GM23338 (cell line): ENCODE data around the gene ABL1.

ENCODE experiments used
- CREB1 ChIP-seq: fragments of 250-450 bp; sonication (Bioruptor Pico); IDR thresholded peaks from 2 replicates; pipeline ENCODE4 v1.5.0; 2020; ENCODE audit warnings: low read depth, mild to moderate bottlenecking, moderate library complexity
- EZH2 ChIP-seq: fragments of 200-600 bp; sonication (generic); IDR thresholded peaks from one replicate; pipeline ENCODE4 v1.8.0; 2017; ENCODE audit warnings: antibody characterized with exemption, mild to moderate bottlenecking, low read depth; ENCODE audit not compliant: unreplicated experiment
- EZH2phosphoT487 ChIP-seq: fragments of 200-600 bp; sonication (generic); IDR thresholded peaks from one replicate; pipeline ENCODE4 v1.8.1; 2018; ENCODE audit warnings: antibody characterized with exemption; ENCODE audit not compliant: unreplicated experiment
- JUNB ChIP-seq: IDR thresholded peaks from one replicate; pipeline ENCODE4 v1.6.1; 2016; ENCODE audit warnings: antibody characterized with exemption; ENCODE audit not compliant: unreplicated experiment
- NANOG ChIP-seq: IDR thresholded peaks from 2 replicates; pipeline ENCODE4 v1.6.1; 2016; ENCODE audit warnings: antibody characterized with exemption, borderline replicate concordance
- POLR2AphosphoS5 ChIP-seq: IDR thresholded peaks from 2 replicates; pipeline ENCODE4 v1.6.1; 2016; ENCODE audit warnings: antibody characterized with exemption, low read depth
- STAT1 ChIP-seq: IDR thresholded peaks from one replicate; pipeline ENCODE4 v1.6.1; 2016; ENCODE audit warnings: antibody characterized with exemption; ENCODE audit not compliant: unreplicated experiment
- ZNF114 ChIP-seq: fragments of 250-450 bp; sonication (Bioruptor Pico); IDR thresholded peaks from 2 replicates; pipeline ENCODE4 v1.5.0; 2020; ENCODE audit warnings: mild to moderate bottlenecking, moderate library complexity
- ZNF331 ChIP-seq: fragments of 250-450 bp; sonication (Bioruptor Pico); IDR thresholded peaks from 2 replicates; pipeline ENCODE4 v1.5.0; 2020; ENCODE audit warnings: low read depth, mild to moderate bottlenecking, moderate library complexity
- TF ChIP-seq, protein P1 (sequence below), 2 experiments: fragments of 200-600 bp in 1 of 2; sonication (generic) in 1 of 2; conservative IDR thresholded peaks; 2 replicates each; pipeline versions ENCODE4 v1.5.1 to v1.6.1; 2016 to 2017; ENCODE audit warnings: antibody characterized with exemption in 2 of 2, low read depth in 2 of 2, mild to moderate bottlenecking in 2 of 2, moderate library complexity in 1 of 2
- TF ChIP-seq, protein P2 (sequence below): IDR thresholded peaks from one replicate; pipeline ENCODE4 v1.6.1; 2018; ENCODE audit warnings: antibody characterized with exemption; ENCODE audit not compliant: unreplicated experiment
- TF ChIP-seq, protein P3 (sequence below): IDR thresholded peaks from 2 replicates; pipeline ENCODE4 v1.6.1; 2016; ENCODE audit warnings: antibody characterized with exemption
- TF ChIP-seq, protein P4 (sequence below): fragments of 250-450 bp; sonication (Bioruptor Pico); IDR thresholded peaks from 2 replicates; pipeline ENCODE4 v1.5.0; 2020; ENCODE audit warnings: mild to moderate bottlenecking, moderate library complexity

DNA sequence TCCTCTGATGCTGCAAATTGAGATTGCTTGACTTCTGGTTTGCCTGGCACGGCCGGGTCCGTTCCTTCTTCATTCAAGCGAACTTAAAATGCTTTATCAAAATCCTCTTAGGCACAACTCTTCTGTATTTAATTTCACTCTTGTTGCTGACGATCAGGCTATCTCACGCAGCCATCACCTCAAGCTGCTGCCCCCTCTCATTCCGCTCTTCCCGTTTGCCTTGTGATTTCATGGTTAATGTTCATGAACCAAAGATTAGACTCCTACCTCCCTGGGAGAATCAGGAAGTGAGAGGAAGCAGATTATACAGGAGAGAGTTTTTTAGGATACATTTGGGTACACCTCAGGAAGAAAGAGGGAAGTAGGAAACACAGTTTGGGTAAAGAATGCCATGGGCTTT is 38.9 kb downstream of the ABL1 start:
- TF ChIP-seq EZH2phosphoT487 (no peak), CREB1 (no peak), EZH2 (no peak), POLR2AphosphoS5 (no peak), JUNB (no peak), STAT1 (no peak), ZNF331 (CRISPR knock-in tag) (no peak), ZNF114 (CRISPR knock-in tag) (no peak), NANOG (no peak)
- TF ChIP-seq, protein P1, sequence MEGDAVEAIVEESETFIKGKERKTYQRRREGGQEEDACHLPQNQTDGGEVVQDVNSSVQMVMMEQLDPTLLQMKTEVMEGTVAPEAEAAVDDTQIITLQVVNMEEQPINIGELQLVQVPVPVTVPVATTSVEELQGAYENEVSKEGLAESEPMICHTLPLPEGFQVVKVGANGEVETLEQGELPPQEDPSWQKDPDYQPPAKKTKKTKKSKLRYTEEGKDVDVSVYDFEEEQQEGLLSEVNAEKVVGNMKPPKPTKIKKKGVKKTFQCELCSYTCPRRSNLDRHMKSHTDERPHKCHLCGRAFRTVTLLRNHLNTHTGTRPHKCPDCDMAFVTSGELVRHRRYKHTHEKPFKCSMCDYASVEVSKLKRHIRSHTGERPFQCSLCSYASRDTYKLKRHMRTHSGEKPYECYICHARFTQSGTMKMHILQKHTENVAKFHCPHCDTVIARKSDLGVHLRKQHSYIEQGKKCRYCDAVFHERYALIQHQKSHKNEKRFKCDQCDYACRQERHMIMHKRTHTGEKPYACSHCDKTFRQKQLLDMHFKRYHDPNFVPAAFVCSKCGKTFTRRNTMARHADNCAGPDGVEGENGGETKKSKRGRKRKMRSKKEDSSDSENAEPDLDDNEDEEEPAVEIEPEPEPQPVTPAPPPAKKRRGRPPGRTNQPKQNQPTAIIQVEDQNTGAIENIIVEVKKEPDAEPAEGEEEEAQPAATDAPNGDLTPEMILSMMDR (conservative IDR thresholded peaks at IDR 0.05; ENCODE audit: low read depth in 2 of 2): no peak
- TF ChIP-seq, protein P2, sequence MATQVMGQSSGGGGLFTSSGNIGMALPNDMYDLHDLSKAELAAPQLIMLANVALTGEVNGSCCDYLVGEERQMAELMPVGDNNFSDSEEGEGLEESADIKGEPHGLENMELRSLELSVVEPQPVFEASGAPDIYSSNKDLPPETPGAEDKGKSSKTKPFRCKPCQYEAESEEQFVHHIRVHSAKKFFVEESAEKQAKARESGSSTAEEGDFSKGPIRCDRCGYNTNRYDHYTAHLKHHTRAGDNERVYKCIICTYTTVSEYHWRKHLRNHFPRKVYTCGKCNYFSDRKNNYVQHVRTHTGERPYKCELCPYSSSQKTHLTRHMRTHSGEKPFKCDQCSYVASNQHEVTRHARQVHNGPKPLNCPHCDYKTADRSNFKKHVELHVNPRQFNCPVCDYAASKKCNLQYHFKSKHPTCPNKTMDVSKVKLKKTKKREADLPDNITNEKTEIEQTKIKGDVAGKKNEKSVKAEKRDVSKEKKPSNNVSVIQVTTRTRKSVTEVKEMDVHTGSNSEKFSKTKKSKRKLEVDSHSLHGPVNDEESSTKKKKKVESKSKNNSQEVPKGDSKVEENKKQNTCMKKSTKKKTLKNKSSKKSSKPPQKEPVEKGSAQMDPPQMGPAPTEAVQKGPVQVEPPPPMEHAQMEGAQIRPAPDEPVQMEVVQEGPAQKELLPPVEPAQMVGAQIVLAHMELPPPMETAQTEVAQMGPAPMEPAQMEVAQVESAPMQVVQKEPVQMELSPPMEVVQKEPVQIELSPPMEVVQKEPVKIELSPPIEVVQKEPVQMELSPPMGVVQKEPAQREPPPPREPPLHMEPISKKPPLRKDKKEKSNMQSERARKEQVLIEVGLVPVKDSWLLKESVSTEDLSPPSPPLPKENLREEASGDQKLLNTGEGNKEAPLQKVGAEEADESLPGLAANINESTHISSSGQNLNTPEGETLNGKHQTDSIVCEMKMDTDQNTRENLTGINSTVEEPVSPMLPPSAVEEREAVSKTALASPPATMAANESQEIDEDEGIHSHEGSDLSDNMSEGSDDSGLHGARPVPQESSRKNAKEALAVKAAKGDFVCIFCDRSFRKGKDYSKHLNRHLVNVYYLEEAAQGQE: no peak
- TF ChIP-seq, protein P3, sequence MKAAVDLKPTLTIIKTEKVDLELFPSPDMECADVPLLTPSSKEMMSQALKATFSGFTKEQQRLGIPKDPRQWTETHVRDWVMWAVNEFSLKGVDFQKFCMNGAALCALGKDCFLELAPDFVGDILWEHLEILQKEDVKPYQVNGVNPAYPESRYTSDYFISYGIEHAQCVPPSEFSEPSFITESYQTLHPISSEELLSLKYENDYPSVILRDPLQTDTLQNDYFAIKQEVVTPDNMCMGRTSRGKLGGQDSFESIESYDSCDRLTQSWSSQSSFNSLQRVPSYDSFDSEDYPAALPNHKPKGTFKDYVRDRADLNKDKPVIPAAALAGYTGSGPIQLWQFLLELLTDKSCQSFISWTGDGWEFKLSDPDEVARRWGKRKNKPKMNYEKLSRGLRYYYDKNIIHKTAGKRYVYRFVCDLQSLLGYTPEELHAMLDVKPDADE: no peak
- TF ChIP-seq, protein P4, sequence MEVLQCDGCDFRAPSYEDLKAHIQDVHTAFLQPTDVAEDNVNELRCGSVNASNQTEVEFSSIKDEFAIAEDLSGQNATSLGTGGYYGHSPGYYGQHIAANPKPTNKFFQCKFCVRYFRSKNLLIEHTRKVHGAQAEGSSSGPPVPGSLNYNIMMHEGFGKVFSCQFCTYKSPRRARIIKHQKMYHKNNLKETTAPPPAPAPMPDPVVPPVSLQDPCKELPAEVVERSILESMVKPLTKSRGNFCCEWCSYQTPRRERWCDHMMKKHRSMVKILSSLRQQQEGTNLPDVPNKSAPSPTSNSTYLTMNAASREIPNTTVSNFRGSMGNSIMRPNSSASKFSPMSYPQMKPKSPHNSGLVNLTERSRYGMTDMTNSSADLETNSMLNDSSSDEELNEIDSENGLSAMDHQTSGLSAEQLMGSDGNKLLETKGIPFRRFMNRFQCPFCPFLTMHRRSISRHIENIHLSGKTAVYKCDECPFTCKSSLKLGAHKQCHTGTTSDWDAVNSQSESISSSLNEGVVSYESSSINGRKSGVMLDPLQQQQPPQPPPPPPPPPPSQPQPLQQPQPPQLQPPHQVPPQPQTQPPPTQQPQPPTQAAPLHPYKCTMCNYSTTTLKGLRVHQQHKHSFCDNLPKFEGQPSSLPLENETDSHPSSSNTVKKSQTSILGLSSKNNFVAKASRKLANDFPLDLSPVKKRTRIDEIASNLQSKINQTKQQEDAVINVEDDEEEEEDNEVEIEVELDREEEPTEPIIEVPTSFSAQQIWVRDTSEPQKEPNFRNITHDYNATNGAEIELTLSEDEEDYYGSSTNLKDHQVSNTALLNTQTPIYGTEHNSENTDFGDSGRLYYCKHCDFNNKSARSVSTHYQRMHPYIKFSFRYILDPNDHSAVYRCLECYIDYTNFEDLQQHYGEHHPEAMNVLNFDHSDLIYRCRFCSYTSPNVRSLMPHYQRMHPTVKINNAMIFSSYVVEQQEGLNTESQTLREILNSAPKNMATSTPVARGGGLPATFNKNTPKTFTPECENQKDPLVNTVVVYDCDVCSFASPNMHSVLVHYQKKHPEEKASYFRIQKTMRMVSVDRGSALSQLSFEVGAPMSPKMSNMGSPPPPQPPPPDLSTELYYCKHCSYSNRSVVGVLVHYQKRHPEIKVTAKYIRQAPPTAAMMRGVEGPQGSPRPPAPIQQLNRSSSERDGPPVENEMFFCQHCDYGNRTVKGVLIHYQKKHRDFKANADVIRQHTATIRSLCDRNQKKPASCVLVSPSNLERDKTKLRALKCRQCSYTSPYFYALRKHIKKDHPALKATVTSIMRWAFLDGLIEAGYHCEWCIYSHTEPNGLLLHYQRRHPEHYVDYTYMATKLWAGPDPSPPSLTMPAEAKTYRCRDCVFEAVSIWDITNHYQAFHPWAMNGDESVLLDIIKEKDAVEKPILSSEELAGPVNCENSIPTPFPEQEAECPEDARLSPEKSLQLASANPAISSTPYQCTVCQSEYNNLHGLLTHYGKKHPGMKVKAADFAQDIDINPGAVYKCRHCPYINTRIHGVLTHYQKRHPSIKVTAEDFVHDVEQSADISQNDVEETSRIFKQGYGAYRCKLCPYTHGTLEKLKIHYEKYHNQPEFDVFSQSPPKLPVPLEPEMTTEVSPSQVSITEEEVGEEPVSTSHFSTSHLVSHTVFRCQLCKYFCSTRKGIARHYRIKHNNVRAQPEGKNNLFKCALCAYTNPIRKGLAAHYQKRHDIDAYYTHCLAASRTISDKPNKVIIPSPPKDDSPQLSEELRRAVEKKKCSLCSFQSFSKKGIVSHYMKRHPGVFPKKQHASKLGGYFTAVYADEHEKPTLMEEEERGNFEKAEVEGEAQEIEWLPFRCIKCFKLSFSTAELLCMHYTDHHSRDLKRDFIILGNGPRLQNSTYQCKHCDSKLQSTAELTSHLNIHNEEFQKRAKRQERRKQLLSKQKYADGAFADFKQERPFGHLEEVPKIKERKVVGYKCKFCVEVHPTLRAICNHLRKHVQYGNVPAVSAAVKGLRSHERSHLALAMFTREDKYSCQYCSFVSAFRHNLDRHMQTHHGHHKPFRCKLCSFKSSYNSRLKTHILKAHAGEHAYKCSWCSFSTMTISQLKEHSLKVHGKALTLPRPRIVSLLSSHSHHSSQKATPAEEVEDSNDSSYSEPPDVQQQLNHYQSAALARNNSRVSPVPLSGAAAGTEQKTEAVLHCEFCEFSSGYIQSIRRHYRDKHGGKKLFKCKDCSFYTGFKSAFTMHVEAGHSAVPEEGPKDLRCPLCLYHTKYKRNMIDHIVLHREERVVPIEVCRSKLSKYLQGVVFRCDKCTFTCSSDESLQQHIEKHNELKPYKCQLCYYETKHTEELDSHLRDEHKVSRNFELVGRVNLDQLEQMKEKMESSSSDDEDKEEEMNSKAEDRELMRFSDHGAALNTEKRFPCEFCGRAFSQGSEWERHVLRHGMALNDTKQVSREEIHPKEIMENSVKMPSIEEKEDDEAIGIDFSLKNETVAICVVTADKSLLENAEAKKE (CRISPR knock-in tag): no peak
